ENCODE data around the gene CORO2B.
"Not testable (repeated sequence)": the region's sequence is repeated elsewhere in the genome, so short reads cannot be mapped to it uniquely, and the experiment has no call there.

CORO2B gene

GRCh38 chr15:68679961-68680371 is 101.2 kb downstream of the CORO2B start:
- DNase-seq, result no peak

DNA sequence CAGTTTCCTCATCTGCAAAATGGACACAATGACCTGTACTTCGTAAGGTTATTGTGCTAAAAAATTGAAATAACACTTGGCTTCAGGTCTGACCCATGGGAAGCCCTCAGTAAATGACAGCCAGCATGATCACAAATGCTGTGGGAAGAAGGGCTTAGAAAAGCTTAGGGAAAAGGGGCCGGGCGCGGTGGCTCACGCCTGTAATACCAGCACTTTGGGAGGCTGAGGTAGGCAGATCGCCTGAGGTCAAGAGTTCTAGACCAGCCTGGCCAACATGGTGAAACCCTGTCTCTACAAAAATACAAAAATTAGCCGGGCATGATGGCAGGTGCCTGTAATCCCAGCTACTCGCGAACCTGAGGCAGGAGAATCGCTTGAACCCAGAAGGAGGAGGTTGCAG is 102.0 kb downstream of the CORO2B start:
- not testable (repeated sequence) for DNase-seq

GRCh38 chr15:68681836-68682235 is 103.0 kb downstream of the CORO2B start:
- DNase-seq, result no peak

DNA sequence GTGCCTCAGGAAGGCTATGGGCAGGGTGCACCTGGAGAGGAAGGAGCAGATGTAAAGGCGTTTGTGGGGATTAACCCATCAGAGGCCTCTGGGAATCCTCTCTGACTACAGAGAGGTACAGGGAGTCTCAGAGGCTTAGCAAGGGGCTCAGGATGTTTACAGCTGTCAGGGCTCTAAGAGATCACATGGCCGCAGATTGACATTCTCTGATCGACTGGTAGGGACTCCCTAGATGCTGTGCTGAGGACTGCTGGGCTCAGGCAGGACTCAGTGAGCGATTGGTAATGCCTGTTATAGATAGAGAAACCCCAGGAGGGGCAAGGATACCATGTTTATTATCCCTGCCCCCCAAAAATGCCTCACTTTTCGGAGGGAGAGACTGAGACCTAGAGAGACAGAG is 103.5 kb downstream of the CORO2B start:
- no peak for DNase-seq

DNA sequence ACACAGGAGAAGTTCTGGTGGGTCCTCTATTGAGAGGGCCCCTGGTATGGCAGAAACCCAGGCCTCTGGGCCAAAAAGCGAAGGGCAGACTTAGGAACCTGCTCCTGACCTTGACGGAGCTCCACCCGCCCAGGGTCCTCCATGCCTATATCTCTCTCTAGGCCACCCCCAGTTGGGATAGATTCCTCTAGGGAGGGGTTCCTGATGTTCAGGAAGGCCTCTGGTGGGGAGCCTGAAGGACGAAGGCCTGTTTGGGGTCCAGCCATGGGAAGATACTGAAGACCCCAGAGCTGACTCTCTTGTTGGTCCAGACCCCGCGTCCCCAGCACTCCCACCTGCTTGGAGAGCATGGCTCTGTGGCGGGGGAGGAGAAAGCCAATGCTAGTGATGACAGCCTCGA is 104.2 kb downstream of the CORO2B start:
- DNase-seq, result no peak

DNA sequence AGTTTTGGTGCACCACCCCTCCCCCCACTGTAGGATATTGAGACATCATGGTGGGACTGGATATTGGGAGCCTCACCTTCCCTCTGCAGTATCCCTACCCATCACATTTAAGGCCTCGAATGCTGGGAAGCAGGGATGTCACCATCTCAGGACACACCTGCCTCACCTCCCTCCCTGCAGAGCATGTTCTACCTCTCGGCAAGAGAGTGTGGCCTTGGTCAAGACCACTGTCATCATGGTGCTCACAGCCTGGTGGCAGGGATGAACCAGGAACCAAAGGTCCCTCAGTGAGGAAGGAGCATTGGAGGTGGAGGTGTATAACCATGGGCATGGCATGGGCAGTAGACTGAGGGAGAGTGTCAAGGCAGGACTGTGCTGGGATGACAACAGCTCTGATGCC is 104.8 kb downstream of the CORO2B start:
- DNase-seq, result no peak

GRCh38 chr15:68684476-68684875 is 105.7 kb downstream of the CORO2B start:
- DNase-seq, result no peak

DNA sequence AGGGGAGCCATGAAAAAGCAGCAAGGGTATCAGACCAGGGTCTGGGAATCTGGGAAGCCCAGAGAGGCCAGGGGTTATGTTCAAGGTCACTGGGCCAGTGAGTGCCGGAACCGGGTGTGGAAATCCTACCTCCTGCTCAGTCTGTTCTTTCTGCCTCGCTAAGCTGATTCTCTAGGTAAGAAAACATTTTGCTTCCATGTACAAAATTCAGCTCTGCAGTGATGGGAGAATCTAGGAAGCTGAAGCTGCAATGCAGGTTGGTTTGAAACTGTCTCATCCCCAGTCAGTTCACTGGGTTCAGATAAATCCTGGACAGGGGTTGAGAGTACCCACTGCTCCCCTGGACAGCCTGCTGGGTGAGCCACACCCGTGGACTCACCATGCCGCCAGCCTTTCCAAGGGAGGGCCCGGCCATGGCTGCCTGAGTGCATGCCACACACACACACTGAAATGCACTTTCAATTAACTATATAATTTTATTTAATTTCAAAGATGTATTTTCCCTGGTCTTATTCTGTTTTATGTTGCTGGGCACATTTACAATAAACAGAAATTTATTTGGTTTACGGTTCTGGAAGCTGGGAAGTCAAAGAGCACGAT is 108.4 kb downstream of the CORO2B start:
- DNase-seq, result no peak

GRCh38 chr15:68691705-68692104 is 112.9 kb downstream of the CORO2B start:
- peak; percentile 77 for DNase-seq

GRCh38 chr15:68693071-68693470 is 114.3 kb downstream of the CORO2B start:
- DNase-seq, result no peak

- no peak for DNase-seq
Observed at GRCh38 chr15:68694111-68694510, 115.3 kb downstream of the CORO2B start.

GRCh38 chr15:68695061-68695595 is 116.3 kb downstream of the CORO2B start:
- no peak for DNase-seq

GRCh38 chr15:68696414-68697363 is 117.9 kb downstream of the CORO2B start:
- no peak for DNase-seq

- no peak for DNase-seq
Observed at GRCh38 chr15:68697711-68698690, 119.2 kb downstream of the CORO2B start.

GRCh38 chr15:68698708-68699107 is 119.9 kb downstream of the CORO2B start:
- DNase-seq, result no peak

- no peak for DNase-seq
Observed at GRCh38 chr15:68699124-68699880, 120.5 kb downstream of the CORO2B start.

- DNase-seq, result no peak
Observed at GRCh38 chr15:68699881-68700454, 121.2 kb downstream of the CORO2B start.

DNA sequence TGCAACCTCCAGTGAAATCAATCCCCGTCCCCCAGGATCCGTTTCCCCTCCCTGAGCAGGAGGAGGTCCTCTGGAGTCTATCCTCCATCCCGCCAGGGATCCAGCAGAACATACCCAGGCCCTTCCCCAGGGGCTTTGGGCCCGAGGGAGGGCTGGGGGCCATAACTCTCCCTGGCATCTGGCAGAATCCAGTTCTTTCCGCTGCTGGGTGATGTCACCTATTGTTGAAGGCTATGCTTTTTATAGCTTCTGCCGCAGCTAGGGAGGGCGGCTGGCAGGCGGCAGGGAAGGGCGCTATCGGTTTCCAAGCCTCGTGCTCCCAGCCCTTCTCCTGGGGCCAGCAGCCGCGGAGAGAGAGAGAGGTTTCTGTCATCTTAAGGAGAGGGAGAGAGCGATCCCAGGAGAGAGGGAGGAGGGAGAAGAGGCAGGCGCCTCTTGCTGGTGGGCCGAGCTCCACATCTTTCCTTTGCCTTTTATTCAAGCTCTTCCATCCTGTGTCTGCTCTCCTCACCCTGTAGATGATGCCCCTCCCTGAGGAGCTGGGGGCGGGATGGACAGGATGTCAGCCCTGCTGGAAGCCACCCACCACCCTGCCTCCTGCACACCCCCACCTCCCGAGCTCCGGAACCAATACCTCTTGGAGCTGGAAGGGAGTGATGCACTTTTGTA is 121.8 kb downstream of the CORO2B start:
- peak; percentile 42 for DNase-seq

GRCh38 chr15:68701886-68702285 is 123.1 kb downstream of the CORO2B start:
- DNase-seq, result no peak

GRCh38 chr15:68704496-68705021 is 125.8 kb downstream of the CORO2B start:
- no peak for DNase-seq

GRCh38 chr15:68706256-68706655 is 127.5 kb downstream of the CORO2B start:
- no peak for DNase-seq
